Right lobe of liver (tissue), 4 donors: Measurements from ENCODE around the gene LPAR6.

Source experiments
- CTCF ChIP-seq, 4 donors: fragments of 200-600 bp in 3 of 4; fragments of 450-650 bp in 1 of 4; IDR thresholded peaks; one replicate each; pipeline versions ENCODE4 v1.5.1 to v1.8.0; 2016 to 2022; ENCODE audit warnings: antibody characterized with exemption in 4 of 4, mild to moderate bottlenecking in 2 of 4
- POLR2A ChIP-seq: fragments of 450-650 bp; IDR thresholded peaks from one replicate; pipeline ENCODE4 v1.6.1; 2017; ENCODE audit warnings: antibody characterized with exemption, mild to moderate bottlenecking
- donor health status: DM: no; HTN: no; CAD: no.
- donor health status: DM: no; HTN: no; CAD: no.
- donor health status: DM: no; HTN: yes; CAD: no.

GRCh38 chr13:48391257-48391656 lies 21.7 kb downstream of the LPAR6 start:
- TF ChIP-seq CTCF (IDR thresholded peaks at IDR 0.05) (no peak), POLR2A (no peak)
